Hepatocyte (in vitro differentiated cells): ENCODE data around the gene TAF10.

ENCODE experiments used
- CTCF ChIP-seq: fragments of 200-600 bp; sonication (generic); IDR thresholded peaks from 2 replicates; pipeline ENCODE4 v1.5.1; 2016; ENCODE audit warnings: antibody characterized with exemption, mild to moderate bottlenecking; ENCODE audit not compliant: poor library complexity
- EZH2 ChIP-seq: fragments of 200-600 bp; sonication (generic); IDR thresholded peaks from 2 replicates; pipeline ENCODE4 v1.6.1; 2016; ENCODE audit warnings: antibody characterized with exemption, mild to moderate bottlenecking, borderline replicate concordance

GRCh38 chr11:6628526-6628925, 16.5 kb upstream of the TAF10 start:
- TF ChIP-seq CTCF (no peak), EZH2 (no peak)
